ENCODE measurements around the gene ERCC5. TPM values are rescaled to one million over a fixed set of nuclear protein-coding genes. Genes with fewer than 3 reads are reported as not detected.
A peak's percentile ranks its signal among the peaks of the same experiment; 100 is the strongest.

Gene ERCC5
- total and polyA plus RNA-seq, 11 donors = 22.4 to 61.7 (median 31.4) TPM

- TF ChIP-seq CTCF (IDR thresholded peaks at IDR 0.05) = no peak
- no peak for TF ChIP-seq POLR2A (IDR thresholded peaks at IDR 0.05)
- 46 to 60% (median 51%) methylated on average over 13 of the region's 13 CpGs for WGBS, 4 donors
- intact Hi-C loops (cut with DNase I) = loop anchor here in 1 of 10 donors (2.0 kb wide), 1 partner anchor 61 kb away; no protein-coding TSS in a partner anchor
- H3K4me3 ChIP-seq = peak overlapping the region in 11 of 12 donors; percentile 4 to 40 (median 25)
- ATAC-seq (peak; percentile 36 to 82 (median 64)), DNase-seq (peak in 1 of 5 donors; percentile 35)
- no peaks in the 10 kb centered on the region for H3K27me3 ChIP-seq
- no peaks in the 10 kb centered on the region for H3K9me3 ChIP-seq
- H3K36me3 ChIP-seq = peaks cover 0 to 32% (median 22%) of the 10 kb centered on the region in 9 donors
- H3K27ac ChIP-seq = peak overlapping the region in 11 of 12 donors; percentile 3 to 85 (median 71)
- peaks cover 0 to 24% (median 6%) of the 10 kb centered on the region in 12 donors for H3K4me1 ChIP-seq
Observed at GRCh38 chr13:102879793-102880499, 34.1 kb downstream of the ERCC5 start.

- Histone ChIP-seq H3K9me3 (no peaks in the 10 kb centered on the region), H3K4me1 (peaks cover 0 to 19% (median 6%) of the 10 kb centered on the region in 12 donors), H3K27ac (no peak overlapping the region), H3K27me3 (no peaks in the 10 kb centered on the region), H3K36me3 (peaks cover 0 to 11% (median under 1%) of the 10 kb centered on the region in 9 donors), H3K4me3 (no peak overlapping the region)
- no peak for ATAC-seq
- no peak for DNase-seq
- 85 to 89% (median 89%) methylated on average over 4 of the region's 4 CpGs for WGBS, 4 donors
- intact Hi-C loops (cut with DNase I) = loop anchor here in 1 of 10 donors (2.0 kb wide), 1 partner anchor 59 kb away; no protein-coding TSS in a partner anchor
- TF ChIP-seq CTCF (IDR thresholded peaks at IDR 0.05) = no peak
- no peak for TF ChIP-seq POLR2A (IDR thresholded peaks at IDR 0.05)
Observed at GRCh38 chr13:102881819-102882686, 36.2 kb downstream of the ERCC5 start.

- WGBS, 4 donors = 70 to 80% (median 71%) methylated on average over 2 of the region's 2 CpGs
- Histone ChIP-seq H3K27ac (no peak overlapping the region), H3K4me1 (peaks cover 0 to 4% (median 0%) of the 10 kb centered on the region in 12 donors), H3K36me3 (no peaks in the 10 kb centered on the region), H3K4me3 (no peak overlapping the region), H3K27me3 (no peaks in the 10 kb centered on the region), H3K9me3 (no peaks in the 10 kb centered on the region)
- ATAC-seq (no peak), DNase-seq (no peak)
- TF ChIP-seq POLR2A (IDR thresholded peaks at IDR 0.05) (no peak), CTCF (IDR thresholded peaks at IDR 0.05) (no peak)
- intact Hi-C loops (cut with DNase I) = no loop called here
Observed at GRCh38 chr13:102892503-102892902, 46.7 kb downstream of the ERCC5 start.

Measured in heart left ventricle (tissue), 16 donors.